ENCODE measurements around the gene ZNF839.

DNA sequence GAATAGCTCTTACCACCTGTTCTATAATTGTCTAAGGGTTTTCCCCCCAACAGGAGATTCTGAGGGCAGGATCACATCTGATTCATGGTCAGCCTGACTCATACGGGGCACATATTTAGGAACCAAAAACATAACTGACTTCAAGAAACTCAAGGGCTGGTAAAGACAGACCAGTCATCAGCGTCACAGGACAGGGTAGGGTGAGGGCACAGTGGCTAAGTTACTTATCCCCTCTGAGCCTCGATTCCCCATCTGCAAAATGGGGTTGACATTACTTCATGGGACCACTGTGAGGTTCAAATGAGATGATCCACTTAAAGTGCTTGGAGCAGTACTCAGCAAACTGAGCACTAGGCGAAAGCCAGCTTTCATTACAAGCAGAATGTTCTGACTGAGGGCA is 42.5 kb downstream of the ZNF839 start:
- no peak for TF ChIP-seq POLR2AphosphoS5 (IDR thresholded peaks at IDR 0.05; ENCODE audit: borderline replicate concordance, low read depth, low read length)
- TF ChIP-seq EZH2 (IDR thresholded peaks at IDR 0.05) = no peak
